Caco-2 (cell line): ENCODE data around the gene EIF1. TPM values are rescaled to one million over a fixed set of nuclear protein-coding genes. Genes with fewer than 3 reads are reported as not detected.

Source experiments
- BruUV-seq: library from RNA; stranded (reverse); fragments of 400-500 nt; replicated peaks from 2 replicates; lab custom pipeline; 2021; lab: Mats Ljungman, UMichigan
- CTCF ChIA-PET: fragments of 300-600 bp; sonication (Branson Sonifier 250); formaldehyde crosslinking; loops from one replicate; lab custom pipeline; 2022; ENCODE audit warnings: antibody characterized with exemption; lab: Charles Lee
- POLR2A ChIA-PET: fragments of 300-600 bp; sonication (Branson Sonifier 250); formaldehyde crosslinking; loops from one replicate; lab custom pipeline; 2022; ENCODE audit warnings: antibody characterized with exemption; lab: Charles Lee
- DNase-seq, 2 experiments: peaks; one replicate each; pipeline versions ENCODE4 v3.0.0 to v3.0.0-alpha.2; 2020 to 2022
- H3K27me3 ChIP-seq: replicated peaks from 2 replicates; pipeline ENCODE4 v1.6.0; 2011; ENCODE audit warnings: low read length; ENCODE audit not compliant: control insufficient read depth, insufficient read depth
- H3K36me3 ChIP-seq: 2 replicates; pipeline ENCODE4 v1.5.1; 2011; ENCODE audit warnings: low read length; ENCODE audit not compliant: control insufficient read depth, insufficient read depth
- H3K4me1 ChIP-seq: fragments of 250-450 bp; sonication (Bioruptor Pico); 2 replicates; pipeline ENCODE4 v1.5.1; 2020; ENCODE audit warnings: mild to moderate bottlenecking
- H3K4me3 ChIP-seq: 2 replicates; pipeline ENCODE4 v1.5.1; 2011; ENCODE audit warnings: low read depth, mild to moderate bottlenecking, control low read depth, low read length
- H3K9me3 ChIP-seq: fragments of 250-450 bp; sonication (Bioruptor Pico); 2 replicates; pipeline ENCODE4 v1.5.1; 2020; ENCODE audit warnings: mild to moderate bottlenecking, moderate library complexity
- H3K27ac Mint-ChIP-seq: one replicate; pipeline ENCODE4 v1.8.0; 2022; ENCODE audit warnings: mixed read lengths; ENCODE audit not compliant: unreplicated experiment
- H3K27me3 Mint-ChIP-seq: one replicate; pipeline ENCODE4 v1.8.0; 2022; ENCODE audit warnings: mixed read lengths; ENCODE audit not compliant: insufficient read depth, unreplicated experiment
- H3K36me3 Mint-ChIP-seq: one replicate; pipeline ENCODE4 v1.8.0; 2022; ENCODE audit warnings: mild to moderate bottlenecking, mixed read lengths; ENCODE audit not compliant: insufficient read depth, unreplicated experiment
- H3K4me1 Mint-ChIP-seq: one replicate; pipeline ENCODE4 v1.8.0; 2022; ENCODE audit warnings: low read depth, mixed read lengths; ENCODE audit not compliant: unreplicated experiment
- H3K4me3 Mint-ChIP-seq: one replicate; pipeline ENCODE4 v1.8.0; 2022; ENCODE audit warnings: mild to moderate bottlenecking, moderate library complexity, mixed read lengths; ENCODE audit not compliant: unreplicated experiment
- H3K9me3 Mint-ChIP-seq: one replicate; pipeline ENCODE4 v1.8.0; 2022; ENCODE audit warnings: mixed read lengths; ENCODE audit not compliant: unreplicated experiment
- intact Hi-C: fragments of 100-400 bp; cut with micrococcal nuclease; formaldehyde crosslinking; loops from one replicate; pipeline ENCODE4 v1.10.0; 2022; ENCODE audit not compliant: unreplicated experiment
- total RNA-seq: library from RNA; stranded (reverse); gene quantifications from 2 replicates; pipeline ENCODE4 v1.2.3, GENCODE V29; 2022
- TF ChIP-seq, protein P1 (sequence below), 2 experiments: fragments of 200-600 bp in 1 of 2; IDR thresholded peaks; 1 replicate in 1 of 2; 2 replicates in 1 of 2; pipeline versions ENCODE4 v1.5.1 to v1.8.0; 2011 to 2022; ENCODE audit warnings: antibody characterized with exemption in 1 of 2, control low read depth in 1 of 2, inconsistent platforms in 1 of 2, low read depth in 1 of 2, low read length in 1 of 2, mild to moderate bottlenecking in 1 of 2, moderate library complexity in 1 of 2; ENCODE audit not compliant: insufficient read depth in 1 of 2, severe bottlenecking in 1 of 2, unreplicated experiment in 1 of 2

EIF1 gene
- total RNA-seq, 1 experiment from 2014 or later, result 783 TPM

DNA sequence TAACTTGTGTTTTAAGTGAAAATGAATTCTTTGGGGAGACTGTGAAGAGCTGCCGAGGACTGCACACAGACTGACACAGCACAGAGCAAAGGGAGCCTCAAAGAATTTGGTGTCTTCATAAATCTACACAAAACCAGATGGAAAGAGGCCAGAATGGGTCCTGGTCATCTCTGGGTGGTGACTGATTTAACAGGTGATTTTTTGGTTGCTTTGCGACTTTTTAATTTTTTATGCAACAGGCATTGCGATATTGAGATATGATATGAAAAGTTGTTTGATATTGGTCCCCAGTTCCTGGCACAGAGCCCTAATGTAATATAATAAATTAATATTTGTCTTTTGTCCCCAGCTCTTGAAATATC, 12.6 kb upstream of the EIF1 start:
- no TSS peak for BruUV-seq
- DNase-seq, result no peak
- H3K36me3 Mint-ChIP-seq, result peaks cover 5% of the 10 kb centered on the region
- Histone ChIP-seq H3K27me3 (no peaks in the 10 kb centered on the region), H3K36me3 (no peaks in the 10 kb centered on the region), H3K9me3 (peaks cover 7% of the 10 kb centered on the region; the same call in 1 of the 2 replicates), H3K4me3 (no peak overlapping the region), H3K4me1 (peaks cover 23% of the 10 kb centered on the region)
- H3K4me3 Mint-ChIP-seq, result peak overlapping the region; percentile 35
- POLR2A ChIA-PET, result interaction anchor here (1.9 kb wide), 1 partner anchor 13 kb away, joined by 14 read pairs; the partner anchor contains the start of gene EIF1
- H3K9me3 Mint-ChIP-seq, result peaks cover 9% of the 10 kb centered on the region
- H3K27ac Mint-ChIP-seq, result peak overlapping the region; percentile 93
- TF ChIP-seq, protein P1, sequence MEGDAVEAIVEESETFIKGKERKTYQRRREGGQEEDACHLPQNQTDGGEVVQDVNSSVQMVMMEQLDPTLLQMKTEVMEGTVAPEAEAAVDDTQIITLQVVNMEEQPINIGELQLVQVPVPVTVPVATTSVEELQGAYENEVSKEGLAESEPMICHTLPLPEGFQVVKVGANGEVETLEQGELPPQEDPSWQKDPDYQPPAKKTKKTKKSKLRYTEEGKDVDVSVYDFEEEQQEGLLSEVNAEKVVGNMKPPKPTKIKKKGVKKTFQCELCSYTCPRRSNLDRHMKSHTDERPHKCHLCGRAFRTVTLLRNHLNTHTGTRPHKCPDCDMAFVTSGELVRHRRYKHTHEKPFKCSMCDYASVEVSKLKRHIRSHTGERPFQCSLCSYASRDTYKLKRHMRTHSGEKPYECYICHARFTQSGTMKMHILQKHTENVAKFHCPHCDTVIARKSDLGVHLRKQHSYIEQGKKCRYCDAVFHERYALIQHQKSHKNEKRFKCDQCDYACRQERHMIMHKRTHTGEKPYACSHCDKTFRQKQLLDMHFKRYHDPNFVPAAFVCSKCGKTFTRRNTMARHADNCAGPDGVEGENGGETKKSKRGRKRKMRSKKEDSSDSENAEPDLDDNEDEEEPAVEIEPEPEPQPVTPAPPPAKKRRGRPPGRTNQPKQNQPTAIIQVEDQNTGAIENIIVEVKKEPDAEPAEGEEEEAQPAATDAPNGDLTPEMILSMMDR (IDR thresholded peaks at IDR 0.05; ENCODE audit: insufficient read depth in 1 of 2, low read depth in 1 of 2, low read length in 1 of 2, severe bottlenecking in 1 of 2, unreplicated experiment in 1 of 2), result no peak
- peaks cover 26% of the 10 kb centered on the region for H3K4me1 Mint-ChIP-seq
- no peaks in the 10 kb centered on the region for H3K27me3 Mint-ChIP-seq
- intact Hi-C loops, result loop anchor here (1.0 kb wide), 1 partner anchor 12 kb away; the partner anchor contains the start of gene EIF1
- CTCF ChIA-PET, result interaction anchor here (0.9 to 2.1 kb wide), 2 partner anchors 10 to 13 kb away, joined by 4 to 11 read pairs; partner anchors contain the start of gene EIF1

DNA sequence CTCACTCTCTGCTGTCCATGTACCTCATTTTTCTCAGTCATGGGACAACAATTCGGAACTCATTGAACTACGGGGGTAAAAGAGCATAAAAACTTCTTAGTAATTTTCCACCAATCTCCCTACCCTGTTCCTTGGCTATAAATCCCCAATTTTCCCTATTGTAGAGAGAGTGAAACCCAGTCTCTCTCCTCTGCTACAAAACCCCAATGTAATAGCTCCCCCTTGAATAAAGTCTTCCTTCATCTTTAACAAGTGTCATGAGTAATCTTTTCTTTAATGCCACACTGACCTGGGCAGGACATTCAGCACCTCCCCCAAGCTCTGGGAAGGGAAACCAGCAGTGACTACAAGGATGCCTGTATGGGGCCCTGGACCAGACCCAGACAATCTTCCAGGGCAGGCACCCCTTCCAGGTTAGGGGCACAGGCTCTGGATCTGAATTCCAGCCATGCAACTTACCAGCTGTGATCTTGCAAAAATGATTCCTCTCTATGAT, 10.2 kb upstream of the EIF1 start:
- no peak for DNase-seq

More for the DNA sequence above, 10.2 kb upstream of the EIF1 start:
- no peaks in the 10 kb centered on the region for H3K36me3 ChIP-seq
- no peaks in the 10 kb centered on the region for H3K27me3 Mint-ChIP-seq
- intact Hi-C loops, result no loop called here
- H3K9me3 ChIP-seq, result peaks cover 7% of the 10 kb centered on the region; the same call in 1 of the 2 replicates
- H3K4me1 Mint-ChIP-seq, result peaks cover 26% of the 10 kb centered on the region
- no peak overlapping the region for H3K4me3 Mint-ChIP-seq
- no peaks in the 10 kb centered on the region for H3K27me3 ChIP-seq
- H3K4me1 ChIP-seq, result peaks cover 23% of the 10 kb centered on the region
- BruUV-seq, result no TSS peak
- peaks cover 9% of the 10 kb centered on the region for H3K9me3 Mint-ChIP-seq
- H3K4me3 ChIP-seq, result no peak overlapping the region
- H3K27ac Mint-ChIP-seq, result no peak overlapping the region
- H3K36me3 Mint-ChIP-seq, result peaks cover 5% of the 10 kb centered on the region
- POLR2A ChIA-PET, result interaction anchor here (3.8 kb wide), 1 partner anchor 10 kb away, joined by 38 read pairs; the partner anchor contains the start of gene EIF1
- CTCF ChIA-PET, result interaction anchor here (0.6 to 3.1 kb wide), 4 partner anchors 10 to 133 kb away, joined by 5 to 26 read pairs (median 6); partner anchors contain the start of gene EIF1
- TF ChIP-seq, protein P1 (IDR thresholded peaks at IDR 0.05; ENCODE audit: insufficient read depth in 1 of 2, low read depth in 1 of 2, low read length in 1 of 2, severe bottlenecking in 1 of 2, unreplicated experiment in 1 of 2), result no peak
